HG02588 (cell line): ENCODE results near the gene LYST.

Source experiments
- ATAC-seq: cut with Tn5 transposase; IDR thresholded peaks from one replicate; pipeline ENCODE4 v1.9.1; 2021; ENCODE audit warnings: mild to moderate bottlenecking, moderate library complexity; ENCODE audit not compliant: unreplicated experiment

LYST gene

GRCh38 chr1:235885655-235886262 is 19.1 kb upstream of the LYST start:
- ATAC-seq = no peak

- no peak for ATAC-seq
These were observed 16.7 kb upstream of the LYST start for GRCh38 chr1:235883261-235883927.

- ATAC-seq = no peak
These were observed 16.1 kb upstream of the LYST start for GRCh38 chr1:235882816-235883215.

GRCh38 chr1:235881930-235882700 is 15.4 kb upstream of the LYST start:
- no peak for ATAC-seq

DNA sequence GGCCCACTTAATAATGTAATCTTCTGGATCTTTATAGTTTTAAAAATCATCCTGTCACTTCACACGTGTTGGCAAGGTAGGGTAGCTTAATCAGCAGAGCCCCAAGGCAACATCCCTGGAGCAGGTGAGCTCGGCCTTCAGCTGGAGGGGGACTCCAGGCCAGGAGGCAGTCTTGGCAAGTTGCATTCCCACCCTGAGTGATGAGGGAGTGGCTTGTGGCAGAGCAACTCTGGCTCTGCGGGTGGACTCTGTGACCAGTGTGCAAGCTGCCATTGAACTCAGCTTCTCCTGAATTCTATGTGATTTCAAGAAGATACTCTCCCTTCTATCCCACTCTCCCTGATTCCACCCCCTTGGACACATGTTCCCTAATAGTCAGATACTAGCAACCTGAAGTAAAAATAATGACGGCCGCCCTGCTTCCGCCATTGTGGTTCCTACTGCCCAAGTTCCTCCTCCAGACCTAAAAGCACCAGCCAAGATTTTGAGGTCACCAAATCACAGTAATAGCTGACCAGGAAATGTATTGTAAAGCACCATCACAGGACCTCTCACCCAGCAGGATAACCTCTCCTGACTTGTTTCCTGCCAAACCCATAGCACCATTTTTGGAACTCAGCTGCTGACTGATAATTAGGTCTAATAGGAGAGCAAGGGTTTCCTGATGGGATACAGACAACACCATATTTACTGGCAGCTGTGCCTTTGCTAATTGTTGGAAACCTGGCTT is 11.5 kb upstream of the LYST start:
- no peak for ATAC-seq

DNA sequence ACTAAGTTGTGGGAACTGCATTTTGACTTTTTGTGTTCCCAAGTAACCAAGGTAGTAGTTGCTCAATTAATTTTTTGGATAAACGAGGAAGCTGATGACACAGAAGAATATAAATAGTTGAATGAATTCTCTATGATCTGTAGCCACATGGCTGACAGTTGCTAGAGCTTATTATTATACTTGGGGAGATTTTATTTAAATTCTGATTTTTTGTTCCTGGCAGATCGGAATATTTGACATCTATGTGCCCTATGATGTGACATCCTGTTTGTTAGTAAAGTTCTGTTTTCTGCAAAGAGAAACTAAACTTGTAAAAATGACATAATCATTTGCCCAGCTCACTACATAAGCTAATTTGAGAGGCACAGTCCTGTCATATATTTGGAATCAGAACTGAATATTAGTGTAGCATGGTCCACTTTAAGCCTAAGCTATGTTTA is 9.7 kb upstream of the LYST start:
- no peak for ATAC-seq

DNA sequence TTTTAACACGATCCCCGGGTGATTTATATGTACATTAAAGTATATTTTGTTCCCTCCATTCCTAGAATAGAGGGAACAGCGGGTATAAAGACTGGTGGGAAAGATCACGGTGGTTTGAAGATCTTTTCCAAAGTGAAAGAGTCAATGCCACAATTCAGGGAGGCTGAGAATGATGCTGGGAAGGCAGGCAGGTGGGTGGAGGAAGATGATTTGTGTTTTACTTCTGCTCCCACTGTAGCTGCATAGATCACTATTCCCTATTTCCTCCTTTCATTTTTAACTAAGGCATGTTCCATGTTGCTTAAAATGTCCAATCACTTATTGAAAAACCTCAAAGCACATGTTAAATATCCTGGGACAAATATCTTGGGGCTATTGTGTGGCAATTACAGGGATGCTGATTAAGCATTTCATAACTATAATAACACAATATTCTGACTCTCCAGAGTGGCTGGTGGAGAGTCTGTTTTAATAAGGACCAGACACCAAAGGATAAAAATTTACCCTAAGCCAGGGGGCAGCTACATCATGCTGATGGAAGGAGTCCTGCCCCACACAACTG is 8.4 kb upstream of the LYST start:
- no peak for ATAC-seq

DNA sequence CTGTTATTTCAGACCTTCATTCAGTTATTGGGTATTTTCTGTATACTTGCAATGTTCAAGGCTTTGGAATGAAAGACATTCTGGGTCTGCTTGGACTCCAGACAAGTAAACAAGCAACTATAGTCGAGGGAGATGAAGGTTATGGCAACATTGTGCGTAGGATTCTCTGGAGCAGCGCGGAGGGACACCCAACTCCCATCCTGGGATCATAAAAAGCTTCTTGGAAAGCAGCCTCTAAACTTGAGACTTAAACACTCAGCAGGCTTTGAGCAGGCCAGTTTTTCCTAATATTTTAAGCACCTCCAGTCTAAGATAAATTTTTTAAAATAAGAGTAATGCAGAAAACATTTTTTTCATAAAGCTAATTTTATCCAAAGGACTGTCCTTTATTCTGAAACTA is 7.6 kb upstream of the LYST start:
- no peak for ATAC-seq

DNA sequence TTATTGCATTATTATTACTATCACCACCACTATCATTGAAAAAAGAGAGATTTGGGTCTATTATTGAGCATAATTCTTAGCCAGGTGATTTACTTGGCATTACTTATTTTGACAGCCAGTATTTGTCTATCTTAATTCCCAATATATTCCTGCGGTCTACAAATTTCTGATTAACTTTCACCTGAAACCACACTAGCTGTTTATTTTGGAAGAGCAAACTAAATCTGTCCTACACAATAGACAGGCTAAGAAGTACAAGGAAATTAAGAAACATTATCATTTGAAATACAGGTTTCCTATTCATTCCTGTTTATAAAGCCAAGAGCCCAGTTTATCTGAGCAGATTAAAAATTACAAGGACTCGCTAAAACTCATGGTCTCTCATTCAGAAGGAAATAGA is 6.9 kb upstream of the LYST start:
- ATAC-seq = no peak

- ATAC-seq = no peak
These were observed 6.3 kb upstream of the LYST start for GRCh38 chr1:235873045-235873444.

GRCh38 chr1:235872270-235872669 is 5.6 kb upstream of the LYST start:
- ATAC-seq = no peak

GRCh38 chr1:235867903-235868469 is 1.3 kb upstream of the LYST start:
- peak; percentile 22 for ATAC-seq

DNA sequence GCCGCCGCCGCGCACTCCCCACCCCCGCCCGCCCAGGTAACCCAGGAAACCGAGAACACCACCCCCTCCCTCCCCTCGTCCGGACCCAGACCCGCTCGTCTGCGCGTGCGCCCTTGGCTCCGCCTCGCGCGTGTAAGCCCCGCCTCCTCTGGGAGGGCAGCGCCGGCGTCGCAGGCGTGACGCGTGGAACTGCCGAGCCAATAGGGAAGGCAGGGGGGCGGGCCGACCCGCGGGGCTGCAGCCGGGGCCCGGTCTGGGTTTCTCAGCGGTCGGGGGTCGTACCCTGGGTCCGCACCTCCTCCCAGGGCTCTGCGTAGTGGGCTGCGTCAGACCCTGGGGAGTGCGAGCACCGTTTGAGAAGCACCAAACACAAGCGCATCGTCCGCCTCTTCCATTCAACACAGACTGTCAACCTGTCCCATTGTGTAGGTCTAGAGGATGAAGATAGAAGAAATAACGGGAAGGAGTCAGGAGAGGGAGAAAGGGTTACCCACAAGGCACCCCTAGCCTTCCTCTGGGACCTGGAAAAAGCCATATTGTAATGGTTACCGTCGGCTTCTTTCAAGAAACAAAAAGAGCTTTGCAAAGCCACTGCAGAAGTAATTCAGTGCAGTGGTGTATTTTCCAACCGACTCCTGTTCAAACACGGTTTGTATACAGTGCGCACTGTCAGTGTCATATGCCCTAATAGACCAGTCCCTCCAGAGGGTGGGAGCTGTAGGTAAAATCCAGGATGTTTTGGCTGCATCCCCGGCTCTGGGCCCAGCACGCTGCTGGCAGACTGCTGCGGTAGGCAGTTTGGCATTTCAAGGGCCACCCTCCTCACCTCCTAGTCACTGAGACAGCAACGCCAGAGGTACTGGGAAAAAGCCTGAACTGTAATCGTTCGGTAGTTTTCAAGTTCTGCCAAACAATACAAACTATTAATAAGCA is 473 bp upstream of the LYST start:
- ATAC-seq = peak; percentile 72

GRCh38 chr1:235865565-235866204 is 1.0 kb downstream of the LYST start:
- peak; percentile 0 for ATAC-seq

- ATAC-seq = no peak
These were observed 1.7 kb downstream of the LYST start for GRCh38 chr1:235864931-235865525.

GRCh38 chr1:235864469-235864868 is 2.2 kb downstream of the LYST start:
- no peak for ATAC-seq

- no peak for ATAC-seq
These were observed 3.0 kb downstream of the LYST start for GRCh38 chr1:235863699-235864093.

- no peak for ATAC-seq
These were observed 4.8 kb downstream of the LYST start for GRCh38 chr1:235861857-235862256.

- no peak for ATAC-seq
These were observed 5.9 kb downstream of the LYST start for GRCh38 chr1:235860829-235861228.
